ENCODE data around the gene TMEM107.

DNA sequence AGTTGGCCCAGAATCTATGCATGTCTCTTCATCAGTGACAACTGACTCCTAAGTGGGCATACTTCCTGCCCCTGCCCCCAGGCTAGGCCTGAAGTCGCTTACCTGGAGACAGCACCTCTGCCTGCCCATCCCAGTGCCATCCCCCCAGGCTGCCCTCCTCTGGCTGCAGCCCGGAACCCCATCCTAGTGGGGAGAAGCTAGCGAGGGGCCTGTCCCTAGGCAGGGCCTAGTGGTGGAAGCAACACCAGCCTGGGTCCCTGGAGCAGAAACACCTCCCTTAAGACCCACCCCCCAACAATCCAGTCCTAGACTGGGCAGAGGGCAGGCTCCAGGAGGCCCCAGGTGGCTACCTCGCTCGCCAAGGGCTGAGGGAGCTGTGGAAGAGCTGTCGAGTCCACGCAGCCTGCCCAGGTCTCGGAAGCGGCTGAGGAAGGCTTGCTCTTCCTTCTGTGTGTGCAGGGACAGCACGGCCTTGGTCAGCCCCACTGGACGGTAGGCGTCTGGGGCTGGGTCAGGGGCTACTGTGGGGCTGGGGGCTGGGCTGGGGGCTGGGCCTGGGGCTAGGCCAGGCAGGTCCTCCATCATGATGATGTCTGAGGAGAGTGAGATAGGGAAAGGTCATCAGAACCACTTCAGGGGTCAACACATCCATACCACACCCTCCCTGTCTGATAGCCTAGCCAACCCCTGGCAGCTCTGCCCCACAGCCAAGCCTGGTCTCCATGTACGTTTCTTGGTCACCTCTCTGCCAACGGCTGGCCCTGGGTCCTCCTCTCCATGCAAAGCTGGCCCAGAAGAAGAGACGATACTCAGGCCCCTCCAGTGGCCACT lies 31.6 kb downstream of the TMEM107 start:
- TF ChIP-seq, protein P1, sequence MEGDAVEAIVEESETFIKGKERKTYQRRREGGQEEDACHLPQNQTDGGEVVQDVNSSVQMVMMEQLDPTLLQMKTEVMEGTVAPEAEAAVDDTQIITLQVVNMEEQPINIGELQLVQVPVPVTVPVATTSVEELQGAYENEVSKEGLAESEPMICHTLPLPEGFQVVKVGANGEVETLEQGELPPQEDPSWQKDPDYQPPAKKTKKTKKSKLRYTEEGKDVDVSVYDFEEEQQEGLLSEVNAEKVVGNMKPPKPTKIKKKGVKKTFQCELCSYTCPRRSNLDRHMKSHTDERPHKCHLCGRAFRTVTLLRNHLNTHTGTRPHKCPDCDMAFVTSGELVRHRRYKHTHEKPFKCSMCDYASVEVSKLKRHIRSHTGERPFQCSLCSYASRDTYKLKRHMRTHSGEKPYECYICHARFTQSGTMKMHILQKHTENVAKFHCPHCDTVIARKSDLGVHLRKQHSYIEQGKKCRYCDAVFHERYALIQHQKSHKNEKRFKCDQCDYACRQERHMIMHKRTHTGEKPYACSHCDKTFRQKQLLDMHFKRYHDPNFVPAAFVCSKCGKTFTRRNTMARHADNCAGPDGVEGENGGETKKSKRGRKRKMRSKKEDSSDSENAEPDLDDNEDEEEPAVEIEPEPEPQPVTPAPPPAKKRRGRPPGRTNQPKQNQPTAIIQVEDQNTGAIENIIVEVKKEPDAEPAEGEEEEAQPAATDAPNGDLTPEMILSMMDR (IDR thresholded peaks at IDR 0.05; ENCODE audit: insufficient read depth, low read length): no peak
- TF ChIP-seq GABPA (IDR thresholded peaks at IDR 0.05; ENCODE audit: low read depth) (no peak), POLR2AphosphoS5 (IDR thresholded peaks at IDR 0.05; ENCODE audit: low read depth) (no peak)
- TF ChIP-seq, protein P2, sequence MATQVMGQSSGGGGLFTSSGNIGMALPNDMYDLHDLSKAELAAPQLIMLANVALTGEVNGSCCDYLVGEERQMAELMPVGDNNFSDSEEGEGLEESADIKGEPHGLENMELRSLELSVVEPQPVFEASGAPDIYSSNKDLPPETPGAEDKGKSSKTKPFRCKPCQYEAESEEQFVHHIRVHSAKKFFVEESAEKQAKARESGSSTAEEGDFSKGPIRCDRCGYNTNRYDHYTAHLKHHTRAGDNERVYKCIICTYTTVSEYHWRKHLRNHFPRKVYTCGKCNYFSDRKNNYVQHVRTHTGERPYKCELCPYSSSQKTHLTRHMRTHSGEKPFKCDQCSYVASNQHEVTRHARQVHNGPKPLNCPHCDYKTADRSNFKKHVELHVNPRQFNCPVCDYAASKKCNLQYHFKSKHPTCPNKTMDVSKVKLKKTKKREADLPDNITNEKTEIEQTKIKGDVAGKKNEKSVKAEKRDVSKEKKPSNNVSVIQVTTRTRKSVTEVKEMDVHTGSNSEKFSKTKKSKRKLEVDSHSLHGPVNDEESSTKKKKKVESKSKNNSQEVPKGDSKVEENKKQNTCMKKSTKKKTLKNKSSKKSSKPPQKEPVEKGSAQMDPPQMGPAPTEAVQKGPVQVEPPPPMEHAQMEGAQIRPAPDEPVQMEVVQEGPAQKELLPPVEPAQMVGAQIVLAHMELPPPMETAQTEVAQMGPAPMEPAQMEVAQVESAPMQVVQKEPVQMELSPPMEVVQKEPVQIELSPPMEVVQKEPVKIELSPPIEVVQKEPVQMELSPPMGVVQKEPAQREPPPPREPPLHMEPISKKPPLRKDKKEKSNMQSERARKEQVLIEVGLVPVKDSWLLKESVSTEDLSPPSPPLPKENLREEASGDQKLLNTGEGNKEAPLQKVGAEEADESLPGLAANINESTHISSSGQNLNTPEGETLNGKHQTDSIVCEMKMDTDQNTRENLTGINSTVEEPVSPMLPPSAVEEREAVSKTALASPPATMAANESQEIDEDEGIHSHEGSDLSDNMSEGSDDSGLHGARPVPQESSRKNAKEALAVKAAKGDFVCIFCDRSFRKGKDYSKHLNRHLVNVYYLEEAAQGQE (IDR thresholded peaks at IDR 0.05; ENCODE audit: insufficient replicate concordance, low read depth): no peak

Measured in HL-60 (cell line).